ENCODE measurements around the gene PPIA. TPM values are rescaled to one million over a fixed set of nuclear protein-coding genes. Genes with fewer than 3 reads are reported as not detected.
"Not testable (repeated sequence)": the region's sequence is repeated elsewhere in the genome, so short reads cannot be mapped to it uniquely, and the experiment has no call there.

The PPIA gene
- total RNA-seq, 2 donors from 2014 or later, result 1,240 to 1,316 TPM

DNA sequence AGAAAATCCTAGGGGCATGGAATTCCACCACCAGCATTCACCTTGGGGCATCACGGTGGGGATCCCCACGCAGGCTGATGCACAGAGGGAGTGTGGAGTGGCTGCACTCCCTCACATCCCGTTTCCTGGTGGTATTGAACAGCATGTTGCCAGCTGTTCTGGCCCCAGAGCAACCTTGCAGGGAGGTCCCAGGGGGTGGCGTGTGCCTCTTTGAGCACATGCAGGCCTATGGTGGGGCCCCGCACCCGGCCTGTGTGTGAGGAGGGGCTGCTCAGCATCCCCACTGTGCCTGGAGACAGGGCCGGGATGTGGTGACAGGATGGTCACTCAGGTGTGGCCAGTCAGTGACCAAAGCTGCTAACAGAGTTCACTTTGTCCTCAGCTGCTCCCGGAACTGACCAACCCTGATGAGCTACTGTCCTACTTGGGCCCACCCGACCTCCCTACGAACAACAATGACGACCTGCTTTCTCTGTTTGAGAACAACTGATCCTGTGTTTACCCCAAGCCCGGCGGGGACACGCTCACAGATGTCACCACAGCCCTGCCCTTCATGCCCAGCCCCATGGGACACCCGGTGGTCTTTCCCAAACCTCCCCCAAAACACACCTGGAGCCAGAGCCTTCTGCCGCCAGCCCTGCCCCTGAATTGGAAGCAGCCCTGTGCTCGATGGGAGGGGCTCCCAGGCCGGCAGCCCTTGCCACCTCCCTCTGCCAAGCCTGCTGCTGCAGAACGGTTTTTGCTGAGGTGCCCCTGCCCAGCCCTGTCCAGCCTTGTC is 29.2 kb upstream of the PPIA start:
- H3K27ac Mint-ChIP-seq, result no peak overlapping the region

DNA sequence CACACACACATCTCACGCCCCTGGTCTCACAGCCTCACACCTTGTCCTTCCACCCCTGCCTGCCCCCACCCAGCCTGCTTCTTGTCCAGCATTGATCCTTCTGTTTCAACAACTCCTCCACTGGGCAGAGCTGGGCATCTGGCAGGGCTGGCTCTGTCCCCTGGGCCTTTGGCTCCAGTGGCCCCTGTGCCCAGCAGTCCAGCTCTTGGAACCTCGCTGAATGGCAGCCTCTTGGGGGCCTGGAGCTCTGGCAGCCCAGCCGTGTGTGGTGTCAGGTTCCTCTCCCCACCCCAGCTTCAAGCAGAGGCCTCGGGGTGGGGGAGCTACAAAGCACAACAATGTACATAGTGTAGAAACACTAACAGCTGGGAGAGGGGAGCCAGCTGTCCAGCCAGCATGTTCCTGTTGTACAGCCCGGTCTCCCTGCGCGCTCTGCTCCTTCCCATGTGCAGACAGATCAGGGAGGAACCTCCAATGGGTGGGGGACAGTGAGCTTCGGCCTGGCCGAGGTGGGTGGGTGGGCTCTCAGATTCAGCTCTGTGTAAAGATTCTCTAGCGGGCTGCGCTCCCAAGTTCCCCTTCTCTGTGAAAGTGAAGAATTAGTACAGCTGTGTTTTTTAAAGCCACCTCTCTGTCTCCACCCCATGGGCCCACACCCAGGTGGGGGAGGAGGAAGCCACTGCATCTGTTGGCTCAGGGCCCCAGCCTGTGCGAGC is 28.4 kb upstream of the PPIA start:
- Mint-ChIP-seq H3K4me1 (ENCODE audit: low read depth) (peaks cover 29% of the 10 kb centered on the region), H3K9me3 (no peaks in the 10 kb centered on the region), H3K27ac (peak overlapping the region; percentile 17), H3K36me3 (ENCODE audit: insufficient read depth in 2 of 2) (peaks cover 8 to 16% of the 10 kb centered on the region in 2 donors), H3K27me3 (ENCODE audit: low read depth) (no peaks in the 10 kb centered on the region), H3K4me3 (no peak overlapping the region)
- ATAC-seq (replicated peaks in 1 of 2) (peak in 1 of 2 donors; percentile 31), DNase-seq (no peak)

More for the DNA sequence above, 29.2 kb upstream of the PPIA start:
- ATAC-seq (replicated peaks in 1 of 2), result no peak
- H3K36me3 Mint-ChIP-seq (ENCODE audit: insufficient read depth in 2 of 2), result peaks cover 8 to 16% of the 10 kb centered on the region in 2 donors
- DNase-seq, result no peak
- no peaks in the 10 kb centered on the region for H3K9me3 Mint-ChIP-seq
- peaks cover 29% of the 10 kb centered on the region for H3K4me1 Mint-ChIP-seq (ENCODE audit: low read depth)
- no peak overlapping the region for H3K4me3 Mint-ChIP-seq
- no peaks in the 10 kb centered on the region for H3K27me3 Mint-ChIP-seq (ENCODE audit: low read depth)

DNA sequence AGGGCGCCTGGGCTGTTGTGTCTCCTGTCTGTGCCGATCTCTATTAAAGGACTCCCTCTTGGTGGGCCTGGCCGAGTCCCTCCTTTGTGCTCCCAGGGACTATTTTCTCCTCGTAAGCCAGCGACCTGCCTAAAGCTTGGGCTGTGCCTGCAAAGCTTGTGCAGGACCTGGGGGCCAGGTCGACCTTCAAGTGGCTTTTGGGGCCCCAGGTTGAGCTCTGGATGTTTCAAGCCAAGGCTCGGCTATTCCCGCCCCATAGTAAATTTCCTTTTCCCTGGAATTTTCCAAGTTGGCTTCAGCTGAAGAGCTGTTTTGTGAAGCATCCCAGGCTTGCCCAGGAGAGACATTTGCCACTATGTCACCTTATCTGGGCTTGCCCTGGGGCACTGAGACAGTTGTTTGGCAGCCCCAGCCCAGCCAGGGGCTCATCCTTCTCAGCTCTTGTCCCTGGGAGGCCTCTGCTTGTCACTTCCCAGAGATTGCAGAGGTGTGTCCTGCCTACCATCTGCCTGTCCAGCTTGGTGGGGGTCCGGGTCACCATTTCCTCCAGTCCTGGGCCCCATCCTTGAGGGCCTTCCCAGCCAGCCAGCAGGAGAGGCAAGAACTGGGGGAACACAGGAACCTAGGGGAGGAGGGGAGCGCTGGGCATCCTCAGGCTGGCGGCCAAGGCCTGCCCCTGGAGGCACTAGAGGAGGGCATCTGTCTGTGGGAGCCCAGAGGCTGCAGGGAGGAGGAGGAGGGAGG is 27.7 kb upstream of the PPIA start:
- Mint-ChIP-seq H3K27ac (peak overlapping the region; percentile 50), H3K4me3 (no peak overlapping the region), H3K36me3 (ENCODE audit: insufficient read depth in 2 of 2) (peaks cover 8 to 12% of the 10 kb centered on the region in 2 donors), H3K9me3 (no peaks in the 10 kb centered on the region), H3K4me1 (ENCODE audit: low read depth) (peaks cover 29% of the 10 kb centered on the region), H3K27me3 (ENCODE audit: low read depth) (no peaks in the 10 kb centered on the region)
- DNase-seq (no peak), ATAC-seq (replicated peaks in 1 of 2) (no peak)

DNA sequence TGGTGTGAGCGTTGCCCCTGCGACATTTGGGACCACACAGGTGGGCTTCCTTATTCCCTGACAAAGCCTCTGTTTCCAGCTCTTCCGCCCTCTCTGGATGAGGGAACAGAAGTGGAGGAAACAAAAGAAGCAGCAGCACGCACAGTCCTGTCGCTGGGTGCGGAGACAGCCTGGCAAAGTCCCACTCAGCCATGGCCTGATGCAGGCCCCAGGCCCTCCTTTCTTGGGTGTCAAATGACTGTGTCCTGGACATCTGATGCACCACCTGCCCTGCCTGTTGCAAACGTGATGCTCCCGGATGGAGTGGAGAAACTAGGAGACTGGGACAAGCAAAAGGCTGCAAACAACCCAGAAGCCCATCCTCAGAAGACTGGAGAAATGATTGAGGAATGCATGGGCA is 27.1 kb upstream of the PPIA start:
- Mint-ChIP-seq H3K27me3 (ENCODE audit: low read depth) (no peaks in the 10 kb centered on the region), H3K36me3 (ENCODE audit: insufficient read depth in 2 of 2) (peaks cover 6 to 12% of the 10 kb centered on the region in 2 donors), H3K4me1 (ENCODE audit: low read depth) (peaks cover 29% of the 10 kb centered on the region), H3K4me3 (no peak overlapping the region), H3K9me3 (no peaks in the 10 kb centered on the region), H3K27ac (no peak overlapping the region)
- ATAC-seq (replicated peaks in 1 of 2) (no peak), DNase-seq (no peak)

DNA sequence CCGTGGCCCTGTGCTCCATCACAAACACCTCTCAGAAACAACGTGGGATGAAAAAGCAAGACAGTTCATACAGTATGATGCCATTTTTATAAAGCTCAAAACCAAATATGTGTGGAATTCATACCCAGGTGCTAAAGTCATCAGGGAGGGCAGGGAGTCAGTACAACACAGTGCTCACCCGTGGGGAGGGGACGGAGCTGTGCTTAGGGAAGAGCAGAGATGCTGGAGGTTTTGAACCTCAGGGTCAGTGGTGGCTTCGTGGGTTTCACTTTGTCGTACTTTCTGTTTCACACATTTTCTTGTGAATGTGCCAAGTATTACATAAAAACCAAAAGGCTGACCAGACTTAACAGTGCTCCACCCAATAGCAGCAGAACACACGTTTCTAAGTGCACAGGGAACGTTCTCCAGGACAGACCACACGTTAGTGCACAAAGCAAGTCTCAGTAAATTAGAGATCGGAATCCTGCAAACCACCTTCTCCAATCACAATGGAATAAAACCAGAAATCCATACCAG is 26.6 kb upstream of the PPIA start:
- H3K9me3 Mint-ChIP-seq, result no peaks in the 10 kb centered on the region
- peak in 1 of 2 donors; percentile 17 for DNase-seq
- H3K4me1 Mint-ChIP-seq (ENCODE audit: low read depth), result peaks cover 29% of the 10 kb centered on the region
- peak overlapping the region; percentile 2 for H3K27ac Mint-ChIP-seq
- H3K27me3 Mint-ChIP-seq (ENCODE audit: low read depth), result no peaks in the 10 kb centered on the region
- ATAC-seq (replicated peaks in 1 of 2), result peak; percentile 52 to 68
- peak overlapping the region in 1 of 2 donors; percentile 2 for H3K4me3 Mint-ChIP-seq
- peaks cover 4 to 11% of the 10 kb centered on the region in 2 donors for H3K36me3 Mint-ChIP-seq (ENCODE audit: insufficient read depth in 2 of 2)

DNA sequence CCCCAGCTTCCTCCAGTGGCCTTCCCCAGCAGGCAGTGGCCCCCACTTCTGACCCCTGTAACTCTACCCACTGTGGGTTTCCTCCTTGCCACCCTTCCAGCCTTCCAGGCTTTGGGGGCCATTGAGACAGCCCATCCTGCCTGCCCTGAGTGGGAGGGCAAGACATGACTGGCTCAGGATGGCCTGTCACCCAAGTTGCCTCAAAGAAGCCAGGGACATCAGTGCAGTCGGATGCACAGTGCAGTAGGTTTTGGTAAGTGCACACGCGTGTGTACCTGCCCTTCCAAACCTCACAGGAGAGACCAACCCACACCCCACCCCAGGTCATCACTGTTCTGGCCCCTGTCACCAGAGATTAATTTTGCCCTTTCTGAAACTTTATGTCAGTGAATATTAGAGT is 25.1 kb upstream of the PPIA start:
- H3K27me3 Mint-ChIP-seq (ENCODE audit: low read depth), result no peaks in the 10 kb centered on the region
- H3K4me1 Mint-ChIP-seq (ENCODE audit: low read depth), result peaks cover 29% of the 10 kb centered on the region
- no peaks in the 10 kb centered on the region for H3K9me3 Mint-ChIP-seq
- no peak overlapping the region for H3K27ac Mint-ChIP-seq
- no peak for ATAC-seq (replicated peaks in 1 of 2)
- no peak overlapping the region for H3K4me3 Mint-ChIP-seq
- DNase-seq, result no peak
- H3K36me3 Mint-ChIP-seq (ENCODE audit: insufficient read depth in 2 of 2), result peaks cover 4 to 7% of the 10 kb centered on the region in 2 donors

DNA sequence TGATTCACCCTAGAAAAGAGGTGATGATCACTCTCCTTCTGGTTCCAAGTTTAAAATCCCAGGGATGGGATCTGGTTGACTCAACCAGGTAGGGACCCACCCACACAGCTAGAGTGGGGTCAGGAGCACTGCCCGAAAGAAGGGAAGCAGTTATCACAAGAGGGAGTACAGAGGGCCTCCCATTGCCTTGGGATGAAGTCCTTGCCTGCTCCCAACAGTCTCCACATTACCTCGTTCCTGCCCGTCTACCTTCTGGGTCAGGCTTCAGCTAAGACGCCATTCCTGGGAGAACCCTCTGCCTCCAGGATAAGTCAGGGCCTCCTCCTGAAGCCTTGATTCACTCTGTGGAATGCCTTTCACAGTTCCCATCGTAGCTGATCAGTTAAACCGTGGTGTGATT is 24.0 kb upstream of the PPIA start:
- Mint-ChIP-seq H3K4me1 (ENCODE audit: low read depth) (peaks cover 29% of the 10 kb centered on the region), H3K27me3 (ENCODE audit: low read depth) (no peaks in the 10 kb centered on the region), H3K36me3 (ENCODE audit: insufficient read depth in 2 of 2) (peaks cover 3% of the 10 kb centered on the region in 2 donors), H3K9me3 (no peaks in the 10 kb centered on the region), H3K27ac (no peak overlapping the region), H3K4me3 (no peak overlapping the region)
- ATAC-seq (replicated peaks in 1 of 2) (no peak), DNase-seq (no peak)

DNA sequence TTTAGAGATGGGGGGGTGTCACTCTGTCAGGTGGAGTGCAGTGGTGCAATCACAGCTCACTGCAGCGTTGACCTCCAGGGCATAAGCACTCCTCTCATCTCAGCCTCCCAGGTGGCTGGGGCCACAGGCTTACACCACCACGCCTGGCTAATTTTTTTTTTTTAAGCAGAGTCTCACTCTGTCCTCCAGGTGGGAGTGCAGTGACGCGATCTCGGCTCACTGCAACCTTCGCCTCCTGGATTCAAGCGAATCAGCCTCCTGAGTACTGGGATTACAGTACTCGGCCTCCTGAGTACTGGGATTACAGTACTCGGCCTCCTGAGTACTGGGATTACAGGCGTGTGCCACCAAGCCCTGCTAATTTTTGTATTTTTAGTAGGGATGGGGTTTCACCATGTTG is 23.6 kb upstream of the PPIA start:
- DNase-seq, result no peak
- H3K27ac Mint-ChIP-seq, result no peak overlapping the region
- peaks cover 3% of the 10 kb centered on the region in 2 donors for H3K36me3 Mint-ChIP-seq (ENCODE audit: insufficient read depth in 2 of 2)
- no peak overlapping the region for H3K4me3 Mint-ChIP-seq
- no peak for ATAC-seq (replicated peaks in 1 of 2)
- H3K9me3 Mint-ChIP-seq, result no peaks in the 10 kb centered on the region
- no peaks in the 10 kb centered on the region for H3K27me3 Mint-ChIP-seq (ENCODE audit: low read depth)
- peaks cover 25% of the 10 kb centered on the region for H3K4me1 Mint-ChIP-seq (ENCODE audit: low read depth)

DNA sequence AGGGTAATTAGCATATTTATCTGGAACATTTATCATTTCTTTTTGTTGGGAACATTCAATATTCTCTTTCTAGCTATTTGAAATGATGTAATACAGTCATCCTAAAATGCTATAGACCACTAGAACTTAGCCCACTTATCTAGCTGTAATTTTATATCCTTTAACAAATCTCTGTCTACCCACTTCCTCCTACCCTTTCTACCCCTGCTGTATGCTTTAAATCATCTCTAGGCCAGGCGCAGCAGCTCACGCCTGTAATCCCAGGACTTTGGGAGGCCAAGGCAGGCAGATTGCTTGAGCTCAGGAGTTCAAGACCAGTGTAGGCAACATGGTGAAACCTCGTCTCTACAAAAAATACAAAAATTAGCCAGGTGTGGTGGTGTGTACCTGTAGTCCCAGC is 22.0 kb upstream of the PPIA start:
- not testable (repeated sequence) for H3K36me3 Mint-ChIP-seq (ENCODE audit: insufficient read depth in 2 of 2); H3K4me1 Mint-ChIP-seq (ENCODE audit: low read depth); ATAC-seq (replicated peaks in 1 of 2); H3K27me3 Mint-ChIP-seq (ENCODE audit: low read depth); H3K4me3 Mint-ChIP-seq; H3K27ac Mint-ChIP-seq; DNase-seq; H3K9me3 Mint-ChIP-seq

DNA sequence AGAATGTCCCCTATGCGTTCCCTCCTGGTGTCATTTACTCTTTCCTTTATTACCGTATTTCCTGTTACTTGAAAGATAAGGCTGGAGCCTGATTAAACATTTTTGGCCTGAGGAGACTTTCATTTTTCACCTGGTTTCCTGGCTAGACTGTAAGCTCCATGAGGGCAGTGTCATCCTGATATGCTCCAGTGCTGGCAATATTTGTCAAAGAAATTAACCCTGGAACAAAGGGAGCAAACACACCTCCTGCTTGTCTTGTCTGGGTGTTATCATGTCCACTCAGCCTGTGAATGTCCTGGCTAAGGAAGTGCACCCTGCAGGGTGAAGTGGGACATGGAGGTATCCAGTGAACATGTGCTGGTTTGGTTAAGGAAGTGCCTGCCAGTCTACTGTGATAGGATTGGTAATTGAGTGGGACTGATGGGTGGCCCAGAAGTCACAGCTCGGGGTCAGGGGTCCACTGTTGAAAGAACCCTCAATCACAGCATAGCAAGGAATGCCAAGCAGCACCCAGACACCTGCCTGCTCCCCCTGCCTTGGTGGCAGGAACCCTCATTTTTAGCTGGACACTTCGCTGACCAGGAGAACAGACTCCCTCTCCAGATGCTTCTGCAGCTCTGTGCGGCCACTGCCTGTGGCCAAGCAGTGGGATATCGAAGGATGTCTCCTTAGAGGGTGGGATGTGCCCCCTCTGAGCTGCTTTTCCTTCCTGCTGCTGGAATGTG is 20.9 kb upstream of the PPIA start:
- no peaks in the 10 kb centered on the region for H3K4me1 Mint-ChIP-seq (ENCODE audit: low read depth)
- no peaks in the 10 kb centered on the region for H3K27me3 Mint-ChIP-seq (ENCODE audit: low read depth)
- no peak for DNase-seq
- no peaks in the 10 kb centered on the region for H3K36me3 Mint-ChIP-seq (ENCODE audit: insufficient read depth in 2 of 2)
- H3K27ac Mint-ChIP-seq, result no peak overlapping the region
- no peak for ATAC-seq (replicated peaks in 1 of 2)
- H3K9me3 Mint-ChIP-seq, result no peaks in the 10 kb centered on the region
- H3K4me3 Mint-ChIP-seq, result no peak overlapping the region

DNA sequence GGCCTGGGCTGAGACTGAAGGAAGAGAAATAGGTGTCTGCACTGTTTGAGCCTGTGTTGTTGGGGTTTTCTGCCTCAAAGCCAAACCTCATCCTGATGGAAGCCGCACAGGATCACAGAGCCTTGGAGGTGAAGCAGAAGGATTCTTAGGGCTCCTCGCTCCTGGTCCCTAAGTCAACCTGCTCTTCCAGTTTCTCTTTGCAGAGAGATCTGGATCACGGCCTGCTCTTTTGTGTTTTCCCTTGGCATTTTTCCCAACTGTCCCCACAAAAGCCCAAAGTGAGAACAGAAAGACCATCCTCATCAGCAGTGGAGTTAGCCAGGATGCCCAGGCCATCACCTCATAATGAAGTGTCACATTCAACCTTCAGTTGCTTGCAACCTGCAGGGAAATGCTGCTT is 20.3 kb upstream of the PPIA start:
- H3K4me1 Mint-ChIP-seq (ENCODE audit: low read depth), result no peaks in the 10 kb centered on the region
- H3K36me3 Mint-ChIP-seq (ENCODE audit: insufficient read depth in 2 of 2), result no peaks in the 10 kb centered on the region
- H3K4me3 Mint-ChIP-seq, result no peak overlapping the region
- H3K27ac Mint-ChIP-seq, result no peak overlapping the region
- H3K9me3 Mint-ChIP-seq, result no peaks in the 10 kb centered on the region
- ATAC-seq (replicated peaks in 1 of 2), result no peak
- no peak for DNase-seq
- H3K27me3 Mint-ChIP-seq (ENCODE audit: low read depth), result no peaks in the 10 kb centered on the region

DNA sequence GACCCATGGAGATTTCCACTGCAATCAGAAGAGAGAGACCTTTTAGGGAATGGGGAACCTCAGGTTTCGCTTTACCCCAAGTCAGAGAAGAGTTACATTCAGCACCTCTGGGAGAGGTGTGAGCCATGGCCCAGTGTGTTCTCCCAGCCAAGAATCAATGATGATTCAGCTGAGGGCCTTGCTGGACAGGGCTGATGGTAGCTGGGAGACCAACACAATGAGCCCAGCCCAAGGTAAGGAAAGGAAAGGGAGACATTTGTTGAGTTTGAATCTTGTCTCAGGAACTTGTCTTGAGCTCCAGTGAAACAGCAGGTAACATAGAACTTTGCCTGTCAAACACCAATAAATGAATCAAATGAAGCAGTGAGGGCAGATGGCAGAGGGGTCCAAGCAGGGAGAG is 14.0 kb upstream of the PPIA start:
- DNase-seq, result no peak
- Mint-ChIP-seq H3K27me3 (ENCODE audit: low read depth) (no peaks in the 10 kb centered on the region), H3K9me3 (peaks cover 3 to 5% of the 10 kb centered on the region in 2 donors), H3K4me3 (no peak overlapping the region), H3K4me1 (ENCODE audit: low read depth) (no peaks in the 10 kb centered on the region), H3K36me3 (ENCODE audit: insufficient read depth in 2 of 2) (peaks cover 3 to 5% of the 10 kb centered on the region in 2 donors), H3K27ac (no peak overlapping the region)
- no peak for ATAC-seq (replicated peaks in 1 of 2)

All from activated T-cell treated with anti-CD3 and anti-CD28 coated beads, Interleukin-2, amount 50 U/mL, for 72 hours (primary cell).